AG09309 (cell line): ENCODE data around the gene CEP41.
"Not testable (repeated sequence)": the region's sequence is repeated elsewhere in the genome, so short reads cannot be mapped to it uniquely, and the experiment has no call there.

Experiments used
- DNase-seq: peaks from one replicate; pipeline ENCODE4 v3.0.0-alpha.2; 2010; ENCODE audit warnings: low read depth
- H3K4me3 ChIP-seq: 2 replicates; pipeline ENCODE4 v1.5.1; 2011; ENCODE audit warnings: mild to moderate bottlenecking, low read depth, low read length, moderate library complexity; ENCODE audit not compliant: control insufficient read depth
- TF ChIP-seq, protein P1 (sequence below): IDR thresholded peaks from 2 replicates; pipeline ENCODE4 v1.5.1; 2011; ENCODE audit warnings: mild to moderate bottlenecking, low read depth, low read length, inconsistent platforms; ENCODE audit not compliant: insufficient read depth, control insufficient read depth; ENCODE audit errors: missing control alignments

The CEP41 gene

GRCh38 chr7:130463553-130464434 lies 23.0 kb upstream of the CEP41 start:
- no peak overlapping the region for H3K4me3 ChIP-seq
- no peak for DNase-seq
- TF ChIP-seq, protein P1, sequence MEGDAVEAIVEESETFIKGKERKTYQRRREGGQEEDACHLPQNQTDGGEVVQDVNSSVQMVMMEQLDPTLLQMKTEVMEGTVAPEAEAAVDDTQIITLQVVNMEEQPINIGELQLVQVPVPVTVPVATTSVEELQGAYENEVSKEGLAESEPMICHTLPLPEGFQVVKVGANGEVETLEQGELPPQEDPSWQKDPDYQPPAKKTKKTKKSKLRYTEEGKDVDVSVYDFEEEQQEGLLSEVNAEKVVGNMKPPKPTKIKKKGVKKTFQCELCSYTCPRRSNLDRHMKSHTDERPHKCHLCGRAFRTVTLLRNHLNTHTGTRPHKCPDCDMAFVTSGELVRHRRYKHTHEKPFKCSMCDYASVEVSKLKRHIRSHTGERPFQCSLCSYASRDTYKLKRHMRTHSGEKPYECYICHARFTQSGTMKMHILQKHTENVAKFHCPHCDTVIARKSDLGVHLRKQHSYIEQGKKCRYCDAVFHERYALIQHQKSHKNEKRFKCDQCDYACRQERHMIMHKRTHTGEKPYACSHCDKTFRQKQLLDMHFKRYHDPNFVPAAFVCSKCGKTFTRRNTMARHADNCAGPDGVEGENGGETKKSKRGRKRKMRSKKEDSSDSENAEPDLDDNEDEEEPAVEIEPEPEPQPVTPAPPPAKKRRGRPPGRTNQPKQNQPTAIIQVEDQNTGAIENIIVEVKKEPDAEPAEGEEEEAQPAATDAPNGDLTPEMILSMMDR: no peak

DNA sequence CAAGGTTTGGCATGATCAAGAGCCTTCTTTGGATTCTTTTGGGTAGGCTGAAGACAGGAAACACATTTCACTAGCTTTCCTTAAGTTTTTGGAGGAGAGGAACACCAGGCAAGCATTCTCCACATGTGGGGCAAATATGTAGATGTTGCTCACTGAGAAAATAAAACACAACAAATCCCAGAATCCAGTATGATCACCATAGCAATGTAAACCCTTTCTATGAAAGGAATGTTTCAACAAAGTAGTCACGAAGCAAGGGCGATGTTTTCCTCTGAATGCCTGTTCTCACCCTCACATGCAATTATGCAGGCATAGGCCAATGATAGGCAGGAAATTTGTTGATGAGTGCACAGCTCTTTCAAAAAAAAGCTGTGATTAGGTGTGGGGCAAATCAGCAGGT lies 20.5 kb upstream of the CEP41 start:
- no peak for DNase-seq
- TF ChIP-seq, protein P1: no peak
- H3K4me3 ChIP-seq: no peak overlapping the region

- no peak overlapping the region for H3K4me3 ChIP-seq
- TF ChIP-seq, protein P1: no peak
- DNase-seq: no peak
Measured at GRCh38 chr7:130458257-130458656, 17.4 kb upstream of the CEP41 start.

DNA sequence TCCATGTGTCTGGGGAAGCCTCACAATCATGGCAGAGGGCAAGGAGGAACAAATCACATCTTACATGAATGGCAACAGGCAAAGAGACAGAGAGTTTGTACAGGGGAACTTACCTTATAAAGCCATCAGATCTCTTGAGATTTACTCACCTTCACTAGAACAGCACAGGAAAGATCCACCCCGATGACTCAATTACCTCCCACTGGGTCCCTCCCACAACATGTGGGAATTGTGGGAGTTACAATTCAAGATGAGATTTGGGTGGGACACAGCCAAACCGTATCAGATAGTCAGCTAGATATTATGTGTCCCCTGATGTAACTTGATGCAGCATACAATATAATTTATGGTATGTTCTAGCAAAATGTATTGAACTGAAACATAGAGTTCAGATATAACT lies 14.1 kb upstream of the CEP41 start:
- TF ChIP-seq, protein P1: no peak
- DNase-seq: no peak

GRCh38 chr7:130452951-130453350 lies 12.1 kb upstream of the CEP41 start:
- H3K4me3 ChIP-seq: no peak overlapping the region
- TF ChIP-seq, protein P1: no peak
- no peak for DNase-seq

More for the DNA sequence above, 14.1 kb upstream of the CEP41 start:
- no peak overlapping the region for H3K4me3 ChIP-seq

- not testable (repeated sequence) for DNase-seq
Measured at GRCh38 chr7:130451344-130451743, 10.5 kb upstream of the CEP41 start.

GRCh38 chr7:130446259-130446658 lies 5.4 kb upstream of the CEP41 start:
- H3K4me3 ChIP-seq: no peak overlapping the region
- TF ChIP-seq, protein P1: no peak
- DNase-seq: no peak

More at GRCh38 chr7:130451344-130451743, 10.5 kb upstream of the CEP41 start:
- H3K4me3 ChIP-seq: not testable (repeated sequence)
